Adrenal gland (tissue), 12 donors: ENCODE results near the gene TLCD3A. TPM values are rescaled to one million over a fixed set of nuclear protein-coding genes. Genes with fewer than 3 reads are reported as not detected.

Experiments used
- DNase-seq, 7 donors: peaks; one replicate each; pipeline ENCODE4 v3.0.0-alpha.2; 2019 to 2020
- H3K27ac ChIP-seq, 5 donors: fragments of 200-600 bp; sonication (generic) in 4 of 5; 1 replicate in 3 of 5; 2 replicates in 2 of 5; pipeline versions ENCODE4 v1.5.1 to v1.8.0; 2016 to 2020; ENCODE audit warnings: mild to moderate bottlenecking in 1 of 5
- H3K27me3 ChIP-seq: fragments of 200-600 bp; 2 replicates; pipeline ENCODE4 v1.8.0; 2021
- H3K36me3 ChIP-seq, 2 donors: fragments of 200-600 bp; replicated peaks in 1 of 2; 1 replicate in 1 of 2; 2 replicates in 1 of 2; pipeline versions ENCODE4 v1.5.1 to v1.8.0; 2018 to 2022
- H3K4me1 ChIP-seq, 2 donors: fragments of 200-600 bp; replicated peaks in 1 of 2; 1 replicate in 1 of 2; 2 replicates in 1 of 2; pipeline versions ENCODE4 v1.5.1 to v1.8.0; 2018 to 2021
- H3K4me3 ChIP-seq, 4 donors: fragments of 200-600 bp; sonication (generic) in 3 of 4; one replicate each; pipeline ENCODE4 v1.5.1; 2016 to 2018
- H3K9me3 ChIP-seq, 3 donors: fragments of 200-600 bp; sonication (generic) in 1 of 3; replicated peaks in 1 of 3; 1 replicate in 2 of 3; 2 replicates in 1 of 3; pipeline versions ENCODE4 v1.5.1 to v1.8.0; 2016 to 2021
- POLR2A ChIP-seq, 2 donors: fragments of 450-650 bp; IDR thresholded peaks; one replicate each; pipeline ENCODE4 v1.6.1; 2017; ENCODE audit warnings: antibody characterized with exemption in 2 of 2, mild to moderate bottlenecking in 2 of 2, moderate library complexity in 1 of 2
- WGBS, 4 donors: extraction: QIAGEN DNeasy Blood & Tissue Kit in 2 of 4; methylation state at CpG; one replicate each; pipeline versions ENCODE4 v1.1.5 to v1.1.7; 2013 to 2017; 5-methylcytosine and 5-hydroxymethylcytosine counted together
- intact Hi-C, 2 donors: fragments of 100-400 bp; cut with DNase I; formaldehyde crosslinking; loops; one replicate each; pipeline versions ENCODE4 v1.14.1 to v1.15.0; 2022 to 2023
- polyA plus RNA-seq, 3 donors: library from polyadenylated mRNA; stranded (reverse); fragments of 200-250 nt in 2 of 3; fragments of 350-450 nt in 1 of 3; fragmentation: Illumina TruSeq in 1 of 3; extraction: RNeasy Lipid Tissue Mini Kit (QIAGEN cat#74804) in 1 of 3; gene quantifications; one replicate each; pipeline ENCODE4 v1.2.3, GENCODE V29; 2013 to 2014
- total RNA-seq, 9 donors: library from RNA; depleted of rRNA in 4 of 9; stranded (reverse); fragments of >200 nt in 4 of 9; fragments of 120-200 nt in 1 of 9; fragmentation: NEBNext Ultra II Directional in 1 of 9; extraction: Animal tissue kit (Norgen Biotek cat#: 25700) in 1 of 9; gene quantifications; one replicate each; pipeline versions ENCODE4 v1.1.0 to v1.2.4, GENCODE V29; 2013 to 2023
- TF ChIP-seq, protein P1 (sequence below), 6 experiments: fragments of 450-650 bp in 4 of 6; fragments of 200-600 bp in 2 of 6; sonication (generic) in 1 of 6; IDR thresholded peaks; 1 replicate in 5 of 6; 2 replicates in 1 of 6; pipeline versions ENCODE4 v1.5.1 to v1.8.0; 2016 to 2021; ENCODE audit warnings: antibody characterized with exemption in 6 of 6, mild to moderate bottlenecking in 2 of 6, moderate library complexity in 1 of 6
- donor health status: healthy with polysubstance abuse.
- donor health status: Bipolar disorder and iron deficiency.
- donor health status: DM: yes; HTN: yes; CAD: no.
- donor health status: DM: no; HTN: no; CAD: no.
- donor health status: DM: no; HTN: no; CAD: no.
- donor health status: DM: yes; HTN: yes; CAD: no.

Gene TLCD3A
- total and polyA plus RNA-seq, 12 donors: 0.72 to 8.7 (median 4.2) TPM

DNA sequence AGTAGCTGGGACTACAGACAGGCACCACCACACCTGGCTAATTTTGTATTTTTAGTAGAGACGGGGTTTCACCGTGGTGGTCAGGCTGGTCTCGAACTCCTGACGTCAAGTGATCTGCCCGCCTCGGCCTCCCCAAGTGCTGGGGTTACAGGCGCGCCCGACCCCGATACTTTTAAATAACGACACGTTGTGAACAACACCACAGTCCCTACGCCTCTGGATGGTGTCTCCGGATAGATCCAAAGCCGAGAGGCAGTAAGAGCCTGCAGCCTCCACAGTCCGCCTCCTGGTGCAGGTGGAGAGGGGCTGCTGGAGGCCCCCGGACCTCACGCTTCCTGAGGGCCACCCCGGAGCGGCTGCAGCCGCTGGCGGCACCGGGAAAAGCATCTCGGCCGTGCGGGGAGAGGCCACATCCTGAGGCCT is 741 bp upstream of the TLCD3A start:
- intact Hi-C loops: no loop called here
- H3K36me3 ChIP-seq: no peaks in the 10 kb centered on the region
- H3K4me1 ChIP-seq: no peaks in the 10 kb centered on the region
- no peaks in the 10 kb centered on the region for H3K9me3 ChIP-seq
- peak overlapping the region in 2 of 5 donors; percentile 65 to 71 for H3K27ac ChIP-seq
- no peak for TF ChIP-seq POLR2A (IDR thresholded peaks at IDR 0.05)
- TF ChIP-seq, protein P1, sequence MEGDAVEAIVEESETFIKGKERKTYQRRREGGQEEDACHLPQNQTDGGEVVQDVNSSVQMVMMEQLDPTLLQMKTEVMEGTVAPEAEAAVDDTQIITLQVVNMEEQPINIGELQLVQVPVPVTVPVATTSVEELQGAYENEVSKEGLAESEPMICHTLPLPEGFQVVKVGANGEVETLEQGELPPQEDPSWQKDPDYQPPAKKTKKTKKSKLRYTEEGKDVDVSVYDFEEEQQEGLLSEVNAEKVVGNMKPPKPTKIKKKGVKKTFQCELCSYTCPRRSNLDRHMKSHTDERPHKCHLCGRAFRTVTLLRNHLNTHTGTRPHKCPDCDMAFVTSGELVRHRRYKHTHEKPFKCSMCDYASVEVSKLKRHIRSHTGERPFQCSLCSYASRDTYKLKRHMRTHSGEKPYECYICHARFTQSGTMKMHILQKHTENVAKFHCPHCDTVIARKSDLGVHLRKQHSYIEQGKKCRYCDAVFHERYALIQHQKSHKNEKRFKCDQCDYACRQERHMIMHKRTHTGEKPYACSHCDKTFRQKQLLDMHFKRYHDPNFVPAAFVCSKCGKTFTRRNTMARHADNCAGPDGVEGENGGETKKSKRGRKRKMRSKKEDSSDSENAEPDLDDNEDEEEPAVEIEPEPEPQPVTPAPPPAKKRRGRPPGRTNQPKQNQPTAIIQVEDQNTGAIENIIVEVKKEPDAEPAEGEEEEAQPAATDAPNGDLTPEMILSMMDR (IDR thresholded peaks at IDR 0.05): no peak
- H3K4me3 ChIP-seq: peak overlapping the region in 2 of 4 donors; percentile 67 to 98
- no peaks in the 10 kb centered on the region for H3K27me3 ChIP-seq
- 14 to 24% (median 15%) methylated on average over 15 to 26 of the region's 26 CpGs; no CpG with 5 or more reads in 1 of the 4 donors for WGBS, 4 donors
- peak in 1 of 7 donors; percentile 8 for DNase-seq

DNA sequence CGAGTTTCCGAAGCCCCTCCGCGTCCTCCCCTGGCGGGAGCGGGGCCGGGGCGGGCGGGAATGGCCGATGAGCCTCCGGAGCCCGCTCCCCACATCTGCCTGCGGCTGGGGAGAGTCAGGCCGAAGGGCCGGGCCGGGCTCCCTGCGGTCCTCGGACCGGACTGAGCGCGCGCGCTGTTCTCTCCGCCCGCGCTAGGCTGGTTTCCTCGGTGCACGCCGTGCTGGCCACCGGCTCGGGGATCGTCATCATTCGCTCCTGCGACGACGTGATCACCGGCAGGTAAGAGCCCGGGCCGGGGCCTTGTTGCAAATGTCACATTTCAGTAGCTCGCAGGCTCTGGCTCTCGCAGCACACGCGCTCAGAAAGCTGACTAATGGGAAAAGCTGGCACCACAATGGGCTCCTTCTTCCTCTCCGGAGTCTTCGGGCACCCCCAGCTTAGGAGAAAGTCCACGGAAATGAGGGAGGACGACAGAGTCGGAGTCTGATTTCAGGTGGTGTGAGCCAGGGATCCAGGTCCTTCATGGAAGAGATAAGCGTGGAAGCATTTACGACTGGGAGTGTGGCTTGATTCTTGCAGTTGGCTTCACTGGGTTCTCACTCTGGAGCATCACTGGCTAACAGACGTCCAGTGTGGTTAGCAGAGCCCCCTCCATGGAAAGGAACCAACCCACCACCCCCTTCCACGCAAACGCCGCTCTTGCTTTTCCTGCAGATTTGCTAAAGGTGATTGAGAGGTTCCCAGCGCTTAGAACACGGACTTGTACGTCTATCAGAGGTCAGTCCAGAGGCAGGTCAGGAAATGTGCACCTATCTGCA is 715 bp downstream of the TLCD3A start:
- Histone ChIP-seq H3K4me1 (no peaks in the 10 kb centered on the region), H3K36me3 (no peaks in the 10 kb centered on the region), H3K4me3 (peak overlapping the region in 2 of 4 donors; percentile 43 to 98), H3K27ac (peak overlapping the region in 3 of 5 donors; percentile 39 to 71 (median 67)), H3K27me3 (no peaks in the 10 kb centered on the region), H3K9me3 (no peaks in the 10 kb centered on the region)
- intact Hi-C loops: no loop called here
- DNase-seq: peak; percentile 29 to 71 (median 47)
- TF ChIP-seq, protein P1 (IDR thresholded peaks at IDR 0.05): no peak
- no peak for TF ChIP-seq POLR2A (IDR thresholded peaks at IDR 0.05)
- WGBS, 4 donors: 9 to 27% (median 18%) methylated on average over 17 to 57 of the region's 57 CpGs

DNA sequence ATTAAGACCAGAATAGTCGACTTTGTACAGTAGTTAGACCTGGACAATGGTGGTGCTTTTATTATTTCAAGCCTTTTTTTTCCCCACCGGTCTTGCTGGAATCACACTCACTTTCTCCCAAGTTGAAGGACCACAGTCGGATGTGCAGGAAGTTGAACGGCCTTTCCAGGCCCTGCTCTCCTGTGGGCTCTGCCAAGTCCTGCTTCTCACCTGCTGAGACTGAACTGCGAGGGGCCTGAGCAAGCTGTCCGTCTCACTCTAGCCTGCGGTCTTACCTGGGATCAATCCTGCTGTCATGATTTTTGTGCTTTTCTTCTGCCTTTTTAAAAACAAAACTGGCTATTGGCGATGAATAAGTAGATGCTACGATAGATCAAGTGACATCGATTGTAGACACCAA is 1.3 kb downstream of the TLCD3A start:
- 77 to 84% (median 79%) methylated on average over 10 of the region's 10 CpGs for WGBS, 4 donors
- DNase-seq: no peak
- H3K27me3 ChIP-seq: no peaks in the 10 kb centered on the region
- H3K27ac ChIP-seq: no peak overlapping the region
- TF ChIP-seq, protein P1 (IDR thresholded peaks at IDR 0.05): no peak
- TF ChIP-seq POLR2A (IDR thresholded peaks at IDR 0.05): no peak
- H3K4me1 ChIP-seq: no peaks in the 10 kb centered on the region
- H3K36me3 ChIP-seq: no peaks in the 10 kb centered on the region
- H3K4me3 ChIP-seq: peak overlapping the region in 1 of 4 donors; percentile 98
- intact Hi-C loops: no loop called here
- H3K9me3 ChIP-seq: no peaks in the 10 kb centered on the region

DNA sequence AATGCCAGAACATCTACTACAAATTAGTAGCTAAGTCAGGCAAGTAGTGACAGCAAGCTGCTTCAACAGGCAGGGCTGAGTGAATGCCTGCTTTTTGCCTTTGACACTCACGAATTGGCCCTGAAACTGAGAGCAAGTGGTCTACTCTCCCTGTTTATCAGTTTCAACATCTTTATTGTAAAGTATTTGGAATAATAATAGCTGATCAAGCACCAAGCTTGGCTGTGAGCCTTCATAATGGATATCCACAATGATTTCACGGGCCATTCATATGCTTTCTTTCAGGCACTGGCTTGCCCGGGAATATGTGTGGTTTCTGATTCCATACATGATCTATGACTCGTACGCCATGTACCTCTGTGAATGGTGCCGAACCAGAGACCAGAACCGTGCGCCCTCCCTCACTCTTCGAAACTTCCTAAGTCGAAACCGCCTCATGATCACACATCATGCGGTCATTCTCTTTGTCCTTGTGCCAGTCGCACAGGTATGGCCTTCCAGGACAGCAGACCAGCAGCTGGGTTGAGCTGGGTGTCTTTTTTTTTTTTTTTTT is 5.2 kb downstream of the TLCD3A start:
- Histone ChIP-seq H3K4me3 (no peak overlapping the region), H3K4me1 (no peaks in the 10 kb centered on the region), H3K9me3 (no peaks in the 10 kb centered on the region), H3K27me3 (no peaks in the 10 kb centered on the region), H3K27ac (no peak overlapping the region), H3K36me3 (peaks cover 0 to 20% of the 10 kb centered on the region in 2 donors)
- intact Hi-C loops: no loop called here
- no peak for DNase-seq
- TF ChIP-seq POLR2A (IDR thresholded peaks at IDR 0.05): no peak
- TF ChIP-seq, protein P1 (IDR thresholded peaks at IDR 0.05): no peak
- 92 to 97% (median 95%) methylated on average over 12 to 13 of the region's 13 CpGs for WGBS, 4 donors
